ENCODE results near the gene POLR2F. TPM values are rescaled to one million over a fixed set of nuclear protein-coding genes. Genes with fewer than 3 reads are reported as not detected.

POLR2F gene
- total RNA-seq, 1 experiment from 2014 or later: 116 TPM

GRCh38 chr22:37970864-37971263 is 17.4 kb downstream of the POLR2F start:
- BruUV-seq (replicated peaks): no TSS peak
- Histone ChIP-seq H3K4me3 (ENCODE audit: low read depth, low read length) (no peak overlapping the region), H3K4me1 (no peaks in the 10 kb centered on the region), H3K36me3 (ENCODE audit: control insufficient read depth, insufficient read depth, low read length) (0 out of 2 replicates have a peak, but pooled peaks cover 5% of the 10 kb centered on the region), H3K27me3 (replicated peaks; ENCODE audit: control insufficient read depth, insufficient read depth, low read length) (no peaks in the 10 kb centered on the region), H3K9me3 (no peaks in the 10 kb centered on the region)
- Mint-ChIP-seq H3K27me3 (ENCODE audit: insufficient read depth, unreplicated experiment) (no peaks in the 10 kb centered on the region), H3K4me1 (ENCODE audit: low read depth, unreplicated experiment) (peaks cover 5% of the 10 kb centered on the region), H3K27ac (ENCODE audit: unreplicated experiment) (no peak overlapping the region), H3K9me3 (ENCODE audit: unreplicated experiment) (no peaks in the 10 kb centered on the region), H3K4me3 (ENCODE audit: unreplicated experiment) (no peak overlapping the region), H3K36me3 (ENCODE audit: insufficient read depth, unreplicated experiment) (peaks cover 24% of the 10 kb centered on the region)
- CTCF ChIA-PET: interaction anchor here (0.6 kb wide), 1 partner anchor 11 kb away, joined by 3 read pairs; no protein-coding TSS in a partner anchor
- TF ChIP-seq, protein P1, sequence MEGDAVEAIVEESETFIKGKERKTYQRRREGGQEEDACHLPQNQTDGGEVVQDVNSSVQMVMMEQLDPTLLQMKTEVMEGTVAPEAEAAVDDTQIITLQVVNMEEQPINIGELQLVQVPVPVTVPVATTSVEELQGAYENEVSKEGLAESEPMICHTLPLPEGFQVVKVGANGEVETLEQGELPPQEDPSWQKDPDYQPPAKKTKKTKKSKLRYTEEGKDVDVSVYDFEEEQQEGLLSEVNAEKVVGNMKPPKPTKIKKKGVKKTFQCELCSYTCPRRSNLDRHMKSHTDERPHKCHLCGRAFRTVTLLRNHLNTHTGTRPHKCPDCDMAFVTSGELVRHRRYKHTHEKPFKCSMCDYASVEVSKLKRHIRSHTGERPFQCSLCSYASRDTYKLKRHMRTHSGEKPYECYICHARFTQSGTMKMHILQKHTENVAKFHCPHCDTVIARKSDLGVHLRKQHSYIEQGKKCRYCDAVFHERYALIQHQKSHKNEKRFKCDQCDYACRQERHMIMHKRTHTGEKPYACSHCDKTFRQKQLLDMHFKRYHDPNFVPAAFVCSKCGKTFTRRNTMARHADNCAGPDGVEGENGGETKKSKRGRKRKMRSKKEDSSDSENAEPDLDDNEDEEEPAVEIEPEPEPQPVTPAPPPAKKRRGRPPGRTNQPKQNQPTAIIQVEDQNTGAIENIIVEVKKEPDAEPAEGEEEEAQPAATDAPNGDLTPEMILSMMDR (IDR thresholded peaks at IDR 0.05; ENCODE audit: insufficient read depth in 1 of 2, low read depth in 1 of 2, low read length in 1 of 2, severe bottlenecking in 1 of 2, unreplicated experiment in 1 of 2): no peak
- intact Hi-C loops (cut with micrococcal nuclease; ENCODE audit: unreplicated experiment): no loop called here
- DNase-seq: no peak
- POLR2A ChIA-PET: interaction anchor here (1.0 kb wide), 1 partner anchor 17 kb away, joined by 3 read pairs; the partner anchor contains the start of genes C22orf23 and POLR2F

GRCh38 chr22:37971475-37972434 is 18.3 kb downstream of the POLR2F start:
- H3K27me3 ChIP-seq (replicated peaks; ENCODE audit: control insufficient read depth, insufficient read depth, low read length): no peaks in the 10 kb centered on the region
- H3K27ac Mint-ChIP-seq (ENCODE audit: unreplicated experiment): no peak overlapping the region
- BruUV-seq (replicated peaks): no TSS peak
- no peaks in the 10 kb centered on the region for H3K9me3 ChIP-seq
- no peak for DNase-seq
- H3K9me3 Mint-ChIP-seq (ENCODE audit: unreplicated experiment): no peaks in the 10 kb centered on the region
- no peaks in the 10 kb centered on the region for H3K4me1 ChIP-seq
- H3K27me3 Mint-ChIP-seq (ENCODE audit: insufficient read depth, unreplicated experiment): no peaks in the 10 kb centered on the region
- intact Hi-C loops (cut with micrococcal nuclease; ENCODE audit: unreplicated experiment): no loop called here
- H3K4me1 Mint-ChIP-seq (ENCODE audit: low read depth, unreplicated experiment): no peaks in the 10 kb centered on the region
- no peak overlapping the region for H3K4me3 Mint-ChIP-seq (ENCODE audit: unreplicated experiment)
- H3K36me3 Mint-ChIP-seq (ENCODE audit: insufficient read depth, unreplicated experiment): peaks cover 17% of the 10 kb centered on the region
- ChIA-PET POLR2A (interaction anchor here (0.5 to 1.0 kb wide), 2 partner anchors 18 to 36 kb away, joined by 3 to 5 read pairs; partner anchors contain the start of genes C22orf23 and POLR2F), CTCF (no interaction called here)
- TF ChIP-seq, protein P1 (IDR thresholded peaks at IDR 0.05; ENCODE audit: insufficient read depth in 1 of 2, low read depth in 1 of 2, low read length in 1 of 2, severe bottlenecking in 1 of 2, unreplicated experiment in 1 of 2): no peak
- H3K4me3 ChIP-seq (ENCODE audit: low read depth, low read length): no peak overlapping the region
- peaks cover 5% of the 10 kb centered on the region; the same call in 1 of the 2 replicates for H3K36me3 ChIP-seq (ENCODE audit: control insufficient read depth, insufficient read depth, low read length)

DNA sequence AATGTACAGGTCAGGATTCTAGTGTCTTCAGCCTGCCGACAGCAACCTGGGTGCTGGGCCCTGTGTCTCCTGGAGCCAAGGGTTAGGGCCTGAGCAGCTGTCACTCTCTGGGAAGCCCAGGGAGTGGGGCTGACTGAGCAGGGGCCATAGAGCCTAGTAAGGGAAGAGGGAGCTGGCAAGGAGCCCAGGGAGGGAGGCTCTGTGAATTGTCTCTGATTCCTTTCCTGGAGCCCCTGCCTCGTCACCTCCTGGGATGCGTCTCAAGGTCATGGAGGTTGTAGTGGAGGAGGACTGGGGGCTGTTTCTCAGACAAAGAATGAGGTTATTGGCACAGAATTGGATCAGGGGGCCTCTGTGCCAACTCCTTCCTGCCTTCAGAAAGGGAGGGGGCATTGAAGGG is 19.0 kb downstream of the POLR2F start:
- TF ChIP-seq, protein P1 (IDR thresholded peaks at IDR 0.05; ENCODE audit: insufficient read depth in 1 of 2, low read depth in 1 of 2, low read length in 1 of 2, severe bottlenecking in 1 of 2, unreplicated experiment in 1 of 2): no peak
- Mint-ChIP-seq H3K4me1 (ENCODE audit: low read depth, unreplicated experiment) (no peaks in the 10 kb centered on the region), H3K27ac (ENCODE audit: unreplicated experiment) (no peak overlapping the region), H3K4me3 (ENCODE audit: unreplicated experiment) (no peak overlapping the region), H3K27me3 (ENCODE audit: insufficient read depth, unreplicated experiment) (no peaks in the 10 kb centered on the region), H3K36me3 (ENCODE audit: insufficient read depth, unreplicated experiment) (peaks cover 17% of the 10 kb centered on the region), H3K9me3 (ENCODE audit: unreplicated experiment) (no peaks in the 10 kb centered on the region)
- intact Hi-C loops (cut with micrococcal nuclease; ENCODE audit: unreplicated experiment): no loop called here
- Histone ChIP-seq H3K9me3 (no peaks in the 10 kb centered on the region), H3K4me1 (no peaks in the 10 kb centered on the region), H3K36me3 (ENCODE audit: control insufficient read depth, insufficient read depth, low read length) (peaks cover 1% of the 10 kb centered on the region; the same call in 1 of the 2 replicates), H3K4me3 (ENCODE audit: low read depth, low read length) (no peak overlapping the region), H3K27me3 (replicated peaks; ENCODE audit: control insufficient read depth, insufficient read depth, low read length) (no peaks in the 10 kb centered on the region)
- no peak for DNase-seq
- POLR2A ChIA-PET: no interaction called here
- BruUV-seq (replicated peaks): no TSS peak
- CTCF ChIA-PET: no interaction called here

Measured in Caco-2 (cell line).